HEK293 (cell line): ENCODE results near the gene CLCN1.

Experiments used
- CTCF ChIA-PET: fragments of 350-600 bp; formaldehyde crosslinking; extraction: SDS; loops from one replicate; lab custom pipeline; 2021; ENCODE audit warnings: antibody characterized with exemption; lab: Yijun Ruan, JAX
- POLR2A ChIA-PET: fragments of 300-600 bp; formaldehyde crosslinking; extraction: SDS; loops from one replicate; lab custom pipeline; 2020; ENCODE audit warnings: antibody characterized with exemption, inconsistent platforms; lab: Yijun Ruan, JAX
- H3K27ac ChIP-seq: fragments of 200-500 bp; sonication (Bioruptor generic); 2 replicates; pipeline ENCODE4 v1.5.1; 2014; ENCODE audit warnings: low read depth, low read length, control low read depth, inconsistent platforms; ENCODE audit errors: extremely low read depth
- H3K36me3 ChIP-seq, 2 experiments: fragments of 200-500 bp in 1 of 2; sonication (Bioruptor generic) in 1 of 2; 1 replicate in 1 of 2; 2 replicates in 1 of 2; pipeline ENCODE4 v1.5.1; 2014 to 2017; ENCODE audit warnings: inconsistent platforms in 2 of 2, low read length in 2 of 2; ENCODE audit not compliant: control insufficient read depth in 2 of 2, insufficient read depth in 1 of 2
- H3K4me1 ChIP-seq: fragments of 200-500 bp; sonication (Bioruptor generic); 2 replicates; pipeline ENCODE4 v1.5.1; 2014; ENCODE audit warnings: mild to moderate bottlenecking, low read length, inconsistent platforms; ENCODE audit not compliant: control insufficient read depth, insufficient read depth
- H3K4me3 ChIP-seq: 2 replicates; pipeline ENCODE4 v1.5.1; 2011; ENCODE audit warnings: low read depth, mild to moderate bottlenecking, control low read depth, low read length, moderate library complexity
- H3K9me3 ChIP-seq: fragments of 200-500 bp; sonication (Bioruptor generic); 2 replicates; pipeline ENCODE4 v1.5.1; 2014; ENCODE audit warnings: low read depth, low read length, inconsistent platforms; ENCODE audit not compliant: control insufficient read depth, insufficient read depth
- BCL11A ChIP-seq: fragments of 450-650 bp; formaldehyde crosslinking; IDR thresholded peaks from 2 replicates; pipeline ENCODE4 v1.5.1; 2016; ENCODE audit warnings: low read depth, missing biosample characterization, missing genetic modification characterization
- HOXD13 ChIP-seq: sonication (generic); formaldehyde crosslinking; IDR thresholded peaks from 2 replicates; pipeline ENCODE4 v1.8.0; 2022; ENCODE audit warnings: missing genetic modification reagents, borderline replicate concordance
- RBAK ChIP-seq: fragments of 450-650 bp; formaldehyde crosslinking; IDR thresholded peaks from 2 replicates; pipeline ENCODE4 v1.5.1; 2016; ENCODE audit warnings: missing biosample characterization, missing genetic modification characterization
- SP7 ChIP-seq: fragments of 450-650 bp; formaldehyde crosslinking; IDR thresholded peaks from 2 replicates; pipeline ENCODE4 v1.5.1; 2016; ENCODE audit warnings: missing biosample characterization, missing genetic modification characterization
- ZBTB21 ChIP-seq: fragments of 450-650 bp; formaldehyde crosslinking; IDR thresholded peaks from 2 replicates; pipeline ENCODE4 v1.5.1; 2017; ENCODE audit warnings: missing biosample characterization, missing genetic modification characterization
- ZNF132 ChIP-seq: fragments of 450-650 bp; formaldehyde crosslinking; IDR thresholded peaks from 2 replicates; pipeline ENCODE4 v1.5.1; 2017; ENCODE audit warnings: missing biosample characterization, missing genetic modification characterization, borderline replicate concordance
- ZNF157 ChIP-seq: fragments of 450-650 bp; formaldehyde crosslinking; IDR thresholded peaks from 2 replicates; pipeline ENCODE4 v1.5.1; 2016; ENCODE audit warnings: missing biosample characterization, missing genetic modification characterization
- ZNF169 ChIP-seq: fragments of 450-650 bp; formaldehyde crosslinking; IDR thresholded peaks from 2 replicates; pipeline ENCODE4 v1.5.1; 2016; ENCODE audit warnings: missing biosample characterization, missing genetic modification characterization
- ZNF223 ChIP-seq: fragments of 450-650 bp; formaldehyde crosslinking; IDR thresholded peaks from 2 replicates; pipeline ENCODE4 v1.5.1; 2016; ENCODE audit warnings: missing biosample characterization, missing genetic modification characterization
- ZNF274 ChIP-seq, 2 experiments: fragments of 200-500 bp in 1 of 2; fragments of 450-650 bp in 1 of 2; sonication (Bioruptor generic) in 1 of 2; formaldehyde crosslinking in 1 of 2; IDR thresholded peaks; 2 replicates each; pipeline versions ENCODE4 v1.5.1 to v1.6.1; 2014 to 2016; ENCODE audit warnings: borderline replicate concordance in 1 of 2, inconsistent platforms in 1 of 2, low read length in 1 of 2, missing biosample characterization in 1 of 2, missing genetic modification characterization in 1 of 2
- ZNF404 ChIP-seq: fragments of 450-650 bp; formaldehyde crosslinking; IDR thresholded peaks from 2 replicates; pipeline ENCODE4 v1.5.1; 2017; ENCODE audit warnings: missing biosample characterization, missing genetic modification characterization
- ZNF48 ChIP-seq: fragments of 450-650 bp; formaldehyde crosslinking; IDR thresholded peaks from 2 replicates; pipeline ENCODE4 v1.5.1; 2016; ENCODE audit warnings: missing biosample characterization, missing genetic modification characterization
- ZNF558 ChIP-seq: fragments of 450-650 bp; formaldehyde crosslinking; IDR thresholded peaks from 2 replicates; pipeline ENCODE4 v1.5.1; 2016; ENCODE audit warnings: missing biosample characterization, missing genetic modification characterization
- ZNF677 ChIP-seq: fragments of 450-650 bp; IDR thresholded peaks from 2 replicates; pipeline ENCODE4 v1.5.0; 2018; ENCODE audit warnings: missing biosample characterization, mild to moderate bottlenecking, missing genetic modification characterization, moderate library complexity
- ZNF76 ChIP-seq: fragments of 450-650 bp; formaldehyde crosslinking; IDR thresholded peaks from 2 replicates; pipeline ENCODE4; 2016; ENCODE audit warnings: low read depth, missing biosample characterization, missing genetic modification characterization, borderline replicate concordance
- ZNF776 ChIP-seq: fragments of 450-650 bp; formaldehyde crosslinking; IDR thresholded peaks from 2 replicates; pipeline ENCODE4 v1.5.0; 2017; ENCODE audit warnings: missing biosample characterization, missing genetic modification characterization, borderline replicate concordance
- ZNF791 ChIP-seq: fragments of 450-650 bp; formaldehyde crosslinking; IDR thresholded peaks from 2 replicates; pipeline ENCODE4 v1.5.1; 2016; ENCODE audit warnings: missing biosample characterization, missing genetic modification characterization
- ZNF843 ChIP-seq: fragments of 450-650 bp; formaldehyde crosslinking; IDR thresholded peaks from 2 replicates; pipeline ENCODE4 v1.5.1; 2016; ENCODE audit warnings: missing biosample characterization, missing genetic modification characterization
- TF ChIP-seq, protein P1 (sequence below): IDR thresholded peaks from 2 replicates; pipeline ENCODE4 v1.6.1; 2011; ENCODE audit warnings: mild to moderate bottlenecking, low read depth, low read length, borderline replicate concordance
- TF ChIP-seq, protein P2 (sequence below): fragments of 450-650 bp; formaldehyde crosslinking; IDR thresholded peaks from 2 replicates; pipeline ENCODE4 v1.5.1; 2016; ENCODE audit warnings: missing biosample characterization, missing genetic modification characterization
- TF ChIP-seq, protein P3 (sequence below): fragments of 450-650 bp; formaldehyde crosslinking; IDR thresholded peaks from 2 replicates; pipeline ENCODE4 v1.5.1; 2016; ENCODE audit warnings: missing biosample characterization, missing genetic modification characterization, borderline replicate concordance
- TF ChIP-seq, protein P4 (sequence below): fragments of 450-650 bp; formaldehyde crosslinking; IDR thresholded peaks from 2 replicates; pipeline ENCODE4 v1.5.1; 2016; ENCODE audit warnings: missing biosample characterization, missing genetic modification characterization

Gene CLCN1

DNA sequence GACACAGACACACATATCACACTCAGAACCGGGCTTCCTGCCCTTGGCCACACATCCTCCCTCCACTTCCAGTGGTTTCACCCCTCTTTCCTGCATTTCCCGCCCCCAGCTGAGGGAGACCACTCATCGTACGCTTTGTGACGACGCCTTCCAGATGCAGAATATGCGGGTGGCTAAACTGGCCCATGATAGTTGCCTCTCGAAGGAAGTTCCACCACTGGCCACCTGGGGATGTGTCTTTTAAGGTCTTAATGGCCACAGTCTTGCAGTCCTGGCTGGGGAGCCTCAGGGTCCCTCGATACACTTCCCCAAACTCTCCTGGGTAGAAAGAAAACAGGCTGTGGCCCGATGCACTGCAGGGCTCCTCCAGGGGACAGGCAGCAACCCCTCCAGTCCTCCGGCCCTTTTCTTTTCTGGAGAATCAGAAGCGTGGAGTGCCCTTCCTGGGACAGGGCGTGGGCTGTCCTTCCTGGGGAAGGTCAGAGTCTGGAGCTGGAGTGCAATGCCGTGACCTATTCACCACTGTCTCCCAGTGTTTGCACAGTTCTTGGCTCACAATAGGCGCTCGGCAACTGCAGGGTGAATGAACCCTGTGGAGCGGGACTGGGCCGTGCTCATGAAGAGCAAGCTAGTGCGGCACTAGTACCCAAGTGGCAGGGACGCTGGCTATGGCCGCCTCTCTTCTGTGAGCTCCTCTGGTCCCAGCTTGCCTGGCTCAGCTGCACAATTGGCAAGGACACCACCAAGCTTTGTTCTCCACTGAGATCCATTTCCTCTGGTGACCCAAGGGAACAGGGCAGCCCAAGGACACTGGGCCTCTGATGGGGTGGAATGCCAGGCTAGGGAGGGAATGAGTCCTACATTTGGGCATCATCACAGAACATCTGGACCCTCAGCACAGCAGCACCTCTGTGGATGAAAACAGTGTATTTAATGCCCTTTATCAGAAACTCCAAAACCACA lies 79.6 kb downstream of the CLCN1 start:
- TF ChIP-seq, protein P1, sequence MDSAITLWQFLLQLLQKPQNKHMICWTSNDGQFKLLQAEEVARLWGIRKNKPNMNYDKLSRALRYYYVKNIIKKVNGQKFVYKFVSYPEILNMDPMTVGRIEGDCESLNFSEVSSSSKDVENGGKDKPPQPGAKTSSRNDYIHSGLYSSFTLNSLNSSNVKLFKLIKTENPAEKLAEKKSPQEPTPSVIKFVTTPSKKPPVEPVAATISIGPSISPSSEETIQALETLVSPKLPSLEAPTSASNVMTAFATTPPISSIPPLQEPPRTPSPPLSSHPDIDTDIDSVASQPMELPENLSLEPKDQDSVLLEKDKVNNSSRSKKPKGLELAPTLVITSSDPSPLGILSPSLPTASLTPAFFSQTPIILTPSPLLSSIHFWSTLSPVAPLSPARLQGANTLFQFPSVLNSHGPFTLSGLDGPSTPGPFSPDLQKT: no peak
- TF ChIP-seq ZNF791 (tag by site-specific recombination) (no peak), ZNF274 (IDR thresholded peaks at IDR 0.05; ENCODE audit: low read length) (no peak), ZNF274 (tag by site-specific recombination; IDR thresholded peaks at IDR 0.05; ENCODE audit: borderline replicate concordance) (no peak), ZNF843 (no peak), ZNF558 (tag by site-specific recombination) (no peak)
- TF ChIP-seq, protein P2, sequence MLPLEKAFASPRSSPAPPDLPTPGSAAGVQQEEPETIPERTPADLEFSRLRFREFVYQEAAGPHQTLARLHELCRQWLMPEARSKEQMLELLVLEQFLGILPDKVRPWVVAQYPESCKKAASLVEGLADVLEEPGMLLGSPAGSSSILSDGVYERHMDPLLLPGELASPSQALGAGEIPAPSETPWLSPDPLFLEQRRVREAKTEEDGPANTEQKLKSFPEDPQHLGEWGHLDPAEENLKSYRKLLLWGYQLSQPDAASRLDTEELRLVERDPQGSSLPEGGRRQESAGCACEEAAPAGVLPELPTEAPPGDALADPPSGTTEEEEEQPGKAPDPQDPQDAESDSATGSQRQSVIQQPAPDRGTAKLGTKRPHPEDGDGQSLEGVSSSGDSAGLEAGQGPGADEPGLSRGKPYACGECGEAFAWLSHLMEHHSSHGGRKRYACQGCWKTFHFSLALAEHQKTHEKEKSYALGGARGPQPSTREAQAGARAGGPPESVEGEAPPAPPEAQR (tag by site-specific recombination): no peak
- POLR2A ChIA-PET: interaction anchor here (0.6 to 1.1 kb wide), 4 partner anchors 8 to 14 kb away, joined by 3 to 11 read pairs (median 3); no protein-coding TSS in a partner anchor
- H3K4me3 ChIP-seq: no peak overlapping the region
- no peak overlapping the region for H3K27ac ChIP-seq
- H3K9me3 ChIP-seq: no peaks in the 10 kb centered on the region
- H3K4me1 ChIP-seq: no peaks in the 10 kb centered on the region
- peaks cover 0 to 21% of the 10 kb centered on the region in 2 experiments; a peak in 1 of 3 replicates for H3K36me3 ChIP-seq
- CTCF ChIA-PET: interaction anchor here (0.5 to 1.0 kb wide), 4 partner anchors 10 to 489 kb away, joined by 3 to 4 read pairs (median 3); no protein-coding TSS in a partner anchor

DNA sequence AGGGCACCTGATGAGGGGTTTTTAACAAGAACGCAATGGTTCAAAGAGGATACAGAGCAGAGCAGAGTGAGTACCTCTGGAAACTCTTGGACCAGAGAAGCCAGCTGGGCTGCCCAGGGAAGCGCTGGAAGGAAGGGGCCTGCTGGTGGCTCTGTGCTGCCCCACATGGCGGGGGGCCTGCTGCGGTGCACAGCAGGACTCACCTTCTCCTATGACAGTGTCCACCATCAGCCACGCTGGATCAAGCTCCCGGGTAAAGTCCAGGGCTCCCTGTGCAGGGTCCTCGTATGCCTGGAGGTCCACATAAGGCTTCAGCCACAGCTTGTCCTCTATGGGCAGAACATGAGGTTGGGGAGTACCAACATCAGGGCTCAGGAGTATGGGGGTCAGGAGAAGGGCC lies 80.3 kb downstream of the CLCN1 start:
- POLR2A ChIA-PET: interaction anchor here (0.9 to 1.1 kb wide), 3 partner anchors 9 to 14 kb away, joined by 3 read pairs; no protein-coding TSS in a partner anchor
- no peaks in the 10 kb centered on the region for H3K4me1 ChIP-seq
- H3K36me3 ChIP-seq: peaks cover 0 to 15% of the 10 kb centered on the region in 2 experiments; a peak in 1 of 3 replicates
- CTCF ChIA-PET: interaction anchor here (0.5 to 1.0 kb wide), 3 partner anchors 11 to 394 kb away, joined by 3 read pairs; no protein-coding TSS in a partner anchor
- H3K27ac ChIP-seq: no peak overlapping the region
- no peak overlapping the region for H3K4me3 ChIP-seq
- no peaks in the 10 kb centered on the region for H3K9me3 ChIP-seq
- TF ChIP-seq ZNF677 (tag by site-specific recombination) (no peak), ZBTB21 (tag by site-specific recombination) (no peak), HOXD13 (CRISPR knock-in tag) (no peak), RBAK (tag by site-specific recombination) (no peak), ZNF776 (tag by site-specific recombination) (no peak), SP7 (tag by site-specific recombination) (no peak), ZNF169 (tag by site-specific recombination) (no peak), ZNF76 (no peak), ZNF132 (no peak), BCL11A (tag by site-specific recombination) (no peak), ZNF404 (tag by site-specific recombination) (no peak), ZNF223 (no peak), ZNF48 (tag by site-specific recombination) (no peak), ZNF157 (no peak)
- TF ChIP-seq, protein P3, sequence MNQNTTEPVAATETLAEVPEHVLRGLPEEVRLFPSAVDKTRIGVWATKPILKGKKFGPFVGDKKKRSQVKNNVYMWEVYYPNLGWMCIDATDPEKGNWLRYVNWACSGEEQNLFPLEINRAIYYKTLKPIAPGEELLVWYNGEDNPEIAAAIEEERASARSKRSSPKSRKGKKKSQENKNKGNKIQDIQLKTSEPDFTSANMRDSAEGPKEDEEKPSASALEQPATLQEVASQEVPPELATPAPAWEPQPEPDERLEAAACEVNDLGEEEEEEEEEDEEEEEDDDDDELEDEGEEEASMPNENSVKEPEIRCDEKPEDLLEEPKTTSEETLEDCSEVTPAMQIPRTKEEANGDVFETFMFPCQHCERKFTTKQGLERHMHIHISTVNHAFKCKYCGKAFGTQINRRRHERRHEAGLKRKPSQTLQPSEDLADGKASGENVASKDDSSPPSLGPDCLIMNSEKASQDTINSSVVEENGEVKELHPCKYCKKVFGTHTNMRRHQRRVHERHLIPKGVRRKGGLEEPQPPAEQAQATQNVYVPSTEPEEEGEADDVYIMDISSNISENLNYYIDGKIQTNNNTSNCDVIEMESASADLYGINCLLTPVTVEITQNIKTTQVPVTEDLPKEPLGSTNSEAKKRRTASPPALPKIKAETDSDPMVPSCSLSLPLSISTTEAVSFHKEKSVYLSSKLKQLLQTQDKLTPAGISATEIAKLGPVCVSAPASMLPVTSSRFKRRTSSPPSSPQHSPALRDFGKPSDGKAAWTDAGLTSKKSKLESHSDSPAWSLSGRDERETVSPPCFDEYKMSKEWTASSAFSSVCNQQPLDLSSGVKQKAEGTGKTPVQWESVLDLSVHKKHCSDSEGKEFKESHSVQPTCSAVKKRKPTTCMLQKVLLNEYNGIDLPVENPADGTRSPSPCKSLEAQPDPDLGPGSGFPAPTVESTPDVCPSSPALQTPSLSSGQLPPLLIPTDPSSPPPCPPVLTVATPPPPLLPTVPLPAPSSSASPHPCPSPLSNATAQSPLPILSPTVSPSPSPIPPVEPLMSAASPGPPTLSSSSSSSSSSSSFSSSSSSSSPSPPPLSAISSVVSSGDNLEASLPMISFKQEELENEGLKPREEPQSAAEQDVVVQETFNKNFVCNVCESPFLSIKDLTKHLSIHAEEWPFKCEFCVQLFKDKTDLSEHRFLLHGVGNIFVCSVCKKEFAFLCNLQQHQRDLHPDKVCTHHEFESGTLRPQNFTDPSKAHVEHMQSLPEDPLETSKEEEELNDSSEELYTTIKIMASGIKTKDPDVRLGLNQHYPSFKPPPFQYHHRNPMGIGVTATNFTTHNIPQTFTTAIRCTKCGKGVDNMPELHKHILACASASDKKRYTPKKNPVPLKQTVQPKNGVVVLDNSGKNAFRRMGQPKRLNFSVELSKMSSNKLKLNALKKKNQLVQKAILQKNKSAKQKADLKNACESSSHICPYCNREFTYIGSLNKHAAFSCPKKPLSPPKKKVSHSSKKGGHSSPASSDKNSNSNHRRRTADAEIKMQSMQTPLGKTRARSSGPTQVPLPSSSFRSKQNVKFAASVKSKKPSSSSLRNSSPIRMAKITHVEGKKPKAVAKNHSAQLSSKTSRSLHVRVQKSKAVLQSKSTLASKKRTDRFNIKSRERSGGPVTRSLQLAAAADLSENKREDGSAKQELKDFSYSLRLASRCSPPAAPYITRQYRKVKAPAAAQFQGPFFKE (tag by site-specific recombination): no peak
- TF ChIP-seq, protein P4, sequence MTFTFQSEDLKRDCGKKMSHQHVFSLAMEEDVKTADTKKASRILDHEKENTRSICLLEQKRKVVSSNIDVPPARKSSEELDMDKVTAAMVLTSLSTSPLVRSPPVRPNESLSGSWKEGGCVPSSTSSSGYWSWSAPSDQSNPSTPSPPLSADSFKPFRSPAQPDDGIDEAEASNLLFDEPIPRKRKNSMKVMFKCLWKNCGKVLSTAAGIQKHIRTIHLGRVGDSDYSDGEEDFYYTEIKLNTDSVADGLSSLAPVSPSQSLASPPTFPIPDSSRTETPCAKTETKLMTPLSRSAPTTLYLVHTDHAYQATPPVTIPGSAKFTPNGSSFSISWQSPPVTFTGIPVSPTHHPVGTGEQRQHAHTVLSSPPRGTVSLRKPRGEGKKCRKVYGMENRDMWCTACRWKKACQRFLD: no peak
